GM23338 (cell line): Measurements from ENCODE around the gene PARP2. TPM values are rescaled to one million over a fixed set of nuclear protein-coding genes. Genes with fewer than 3 reads are reported as not detected.
"Not testable (repeated sequence)": the region's sequence is repeated elsewhere in the genome, so short reads cannot be mapped to it uniquely, and the experiment has no call there.

Experiments
- ATAC-seq: fragments of 200-7000 bp; cut with Tn5 transposase; 3 replicates; pipeline ENCODE4 v1.9.1; 2020
- DNase-seq: peaks from one replicate; pipeline ENCODE4 v3.0.0-alpha.2; 2015; ENCODE audit warnings: low spot score
- H2AFZ ChIP-seq: fragments of 200-600 bp; sonication (generic); 2 replicates; pipeline ENCODE4 v1.8.0; 2016; ENCODE audit warnings: antibody characterized with exemption, mild to moderate bottlenecking, moderate library complexity
- H3F3A ChIP-seq: fragments of 200-600 bp; sonication (generic); replicated peaks from 2 replicates; pipeline ENCODE4 v1.8.0; 2017; ENCODE audit warnings: antibody characterized with exemption, mixed run types, low read depth
- H3K27ac ChIP-seq: fragments of 200-600 bp; sonication (generic); 2 replicates; pipeline ENCODE4 v1.6.1; 2016; ENCODE audit warnings: low read depth
- H3K27me3 ChIP-seq: fragments of 200-600 bp; sonication (generic); 2 replicates; pipeline ENCODE4 v1.8.0; 2016; ENCODE audit warnings: mild to moderate bottlenecking, mixed run types, moderate library complexity; ENCODE audit not compliant: insufficient read depth
- H3K36me3 ChIP-seq: fragments of 200-600 bp; sonication (generic); 2 replicates; pipeline ENCODE4 v1.8.0; 2016; ENCODE audit warnings: mild to moderate bottlenecking; ENCODE audit not compliant: insufficient read depth
- H3K4me1 ChIP-seq: fragments of 200-600 bp; sonication (generic); 2 replicates; pipeline ENCODE4 v1.8.0; 2016; ENCODE audit warnings: mild to moderate bottlenecking, moderate library complexity; ENCODE audit not compliant: insufficient read depth
- H3K4me2 ChIP-seq: fragments of 200-600 bp; sonication (generic); 2 replicates; pipeline ENCODE4 v1.7.1; 2017; ENCODE audit warnings: mixed run types
- H3K4me3 ChIP-seq: fragments of 200-600 bp; sonication (generic); 2 replicates; pipeline ENCODE4 v1.6.1; 2016; ENCODE audit warnings: mixed run types
- H3K79me2 ChIP-seq: fragments of 200-600 bp; sonication (generic); replicated peaks from 2 replicates; pipeline ENCODE4 v1.8.0; 2017; ENCODE audit warnings: mild to moderate bottlenecking; ENCODE audit not compliant: insufficient read depth
- H3K9me2 ChIP-seq: fragments of 200-600 bp; sonication (generic); 2 replicates; pipeline ENCODE4 v1.8.0; 2017; ENCODE audit not compliant: insufficient read depth
- H4K20me1 ChIP-seq: fragments of 200-600 bp; sonication (generic); replicated peaks from 2 replicates; pipeline ENCODE4 v1.8.0; 2017; ENCODE audit warnings: mild to moderate bottlenecking; ENCODE audit not compliant: insufficient read depth
- H3K27ac Mint-ChIP-seq: 2 replicates; pipeline ENCODE4 v1.8.0; 2020; ENCODE audit warnings: inconsistent platforms, mild to moderate bottlenecking, moderate library complexity, mixed read lengths
- H3K27me3 Mint-ChIP-seq: 3 replicates; pipeline ENCODE4 v1.8.0; 2022; ENCODE audit warnings: low read depth, mild to moderate bottlenecking, moderate library complexity, mixed read lengths, inconsistent platforms; ENCODE audit not compliant: insufficient read depth, poor library complexity
- H3K36me3 Mint-ChIP-seq: 3 replicates; pipeline ENCODE4 v1.8.0; 2021; ENCODE audit warnings: low read depth, mild to moderate bottlenecking, inconsistent platforms, moderate library complexity, mixed read lengths
- H3K4me1 Mint-ChIP-seq: 3 replicates; pipeline ENCODE4 v1.8.0; 2020; ENCODE audit warnings: mild to moderate bottlenecking, inconsistent platforms, mixed read lengths
- H3K4me3 Mint-ChIP-seq: 3 replicates; pipeline ENCODE4 v1.8.0; 2021; ENCODE audit warnings: moderate library complexity, mild to moderate bottlenecking, inconsistent platforms, mixed read lengths
- H3K9me3 Mint-ChIP-seq: 3 replicates; pipeline ENCODE4 v1.8.0; 2020; ENCODE audit warnings: moderate library complexity, mild to moderate bottlenecking, inconsistent platforms, mixed read lengths
- EZH2phosphoT487 ChIP-seq: fragments of 200-600 bp; sonication (generic); IDR thresholded peaks from one replicate; pipeline ENCODE4 v1.8.1; 2018; ENCODE audit warnings: antibody characterized with exemption; ENCODE audit not compliant: unreplicated experiment
- NANOG ChIP-seq: IDR thresholded peaks from 2 replicates; pipeline ENCODE4 v1.6.1; 2016; ENCODE audit warnings: antibody characterized with exemption, borderline replicate concordance
- ZNF114 ChIP-seq: fragments of 250-450 bp; sonication (Bioruptor Pico); IDR thresholded peaks from 2 replicates; pipeline ENCODE4 v1.5.0; 2020; ENCODE audit warnings: mild to moderate bottlenecking, moderate library complexity
- ZNF331 ChIP-seq: fragments of 250-450 bp; sonication (Bioruptor Pico); IDR thresholded peaks from 2 replicates; pipeline ENCODE4 v1.5.0; 2020; ENCODE audit warnings: low read depth, mild to moderate bottlenecking, moderate library complexity
- ZNF462 ChIP-seq: fragments of 250-450 bp; sonication (Bioruptor Pico); IDR thresholded peaks from 2 replicates; pipeline ENCODE4 v1.5.0; 2020; ENCODE audit warnings: mild to moderate bottlenecking, moderate library complexity
- polyA plus RNA-seq: library from polyadenylated mRNA; unstranded; fragments of >200 nt; fragmentation: Nextera tagmentation; extraction: Ambion mirVana; gene quantifications from 2 replicates; pipeline ENCODE4 v1.2.1, GENCODE V29; 2016
- total RNA-seq: library from RNA; depleted of rRNA; stranded (reverse); fragments of >200 nt; shearing (Covaris generic); gene quantifications from 2 replicates; pipeline ENCODE4 v1.2.3, GENCODE V29; 2014

The PARP2 gene
- total and polyA plus RNA-seq, 2 experiments from 2014 or later, result 27.8 to 42.7 TPM

- no peak for TF ChIP-seq ZNF462 (CRISPR knock-in tag)
- TF ChIP-seq EZH2phosphoT487, result no peak
Observed at GRCh38 chr14:20333494-20333841, 10.0 kb upstream of the PARP2 start (continued).

DNA sequence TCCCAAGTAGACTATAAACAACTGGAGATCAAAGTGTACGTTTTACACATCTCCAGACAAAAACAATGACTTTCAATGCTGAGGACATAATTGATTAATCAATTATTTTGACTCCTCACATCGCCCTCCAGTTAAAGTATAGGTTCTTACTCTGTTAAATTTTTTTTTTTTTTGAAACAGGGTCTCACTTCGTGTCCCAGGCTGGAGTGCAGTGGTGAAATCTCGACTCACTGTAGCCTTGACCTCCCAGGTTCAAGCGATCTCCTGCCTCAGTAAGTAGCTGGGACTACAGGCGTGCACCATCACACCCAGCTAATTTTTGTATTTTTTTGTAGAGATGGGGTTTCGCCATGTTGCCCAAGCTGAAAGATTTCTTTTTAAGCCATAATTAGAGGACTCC is 9.4 kb upstream of the PARP2 start:
- Histone ChIP-seq H3K9me2 (no peaks in the 10 kb centered on the region), H3K79me2 (peaks cover 41% of the 10 kb centered on the region), H2AFZ (no peak overlapping the region), H3K4me3 (no peak overlapping the region), H3K4me2 (0 out of 2 replicates have a peak overlapping the region, but pooled peaks have one; percentile 66), H3K36me3 (peaks cover 6% of the 10 kb centered on the region; the same call in 1 of the 2 replicates), H3K27ac (no peak overlapping the region), H4K20me1 (peaks cover 18% of the 10 kb centered on the region), H3K27me3 (no peaks in the 10 kb centered on the region), H3K4me1 (peaks cover 16% of the 10 kb centered on the region), H3F3A (no peaks in the 10 kb centered on the region; the same call in 1 of the 2 replicates)
- no peak overlapping the region for H3K4me3 Mint-ChIP-seq
- ATAC-seq, result no peak
- H3K9me3 Mint-ChIP-seq, result no peaks in the 10 kb centered on the region
- no peak overlapping the region for H3K27ac Mint-ChIP-seq
- H3K27me3 Mint-ChIP-seq, result peaks cover 3% of the 10 kb centered on the region
- DNase-seq, result no peak
- TF ChIP-seq ZNF114 (CRISPR knock-in tag) (no peak), ZNF462 (CRISPR knock-in tag) (no peak), ZNF331 (no peak), NANOG (no peak)
- peaks cover 23% of the 10 kb centered on the region for H3K4me1 Mint-ChIP-seq
- H3K36me3 Mint-ChIP-seq, result peaks cover 34% of the 10 kb centered on the region

DNA sequence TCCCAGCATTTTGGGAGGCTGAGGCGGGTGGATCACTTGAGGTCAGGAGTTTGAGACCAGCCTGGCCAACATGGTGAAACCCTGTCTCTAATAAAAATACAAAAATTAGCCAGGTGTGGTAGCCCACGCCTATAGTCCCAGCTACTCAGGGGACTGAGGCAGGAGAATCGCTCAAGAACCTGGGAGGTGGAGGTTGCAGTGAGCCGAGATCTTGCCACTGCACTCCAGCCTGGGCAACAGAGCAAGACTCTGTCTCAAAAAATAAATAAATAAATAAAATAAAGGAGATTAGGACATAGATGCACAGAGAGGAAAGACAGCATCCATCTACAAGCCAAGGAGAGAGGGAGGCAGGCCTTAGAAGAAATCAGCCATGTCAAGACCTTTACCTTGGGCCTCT is 2.4 kb upstream of the PARP2 start:
- Histone ChIP-seq H3K79me2 (peaks cover 14% of the 10 kb centered on the region), H3K36me3 (peaks cover 11% of the 10 kb centered on the region; the same call in 1 of the 2 replicates)
- not testable (repeated sequence) for DNase-seq, H3K4me2 ChIP-seq, H3K27me3 Mint-ChIP-seq, H3F3A ChIP-seq, H3K27ac Mint-ChIP-seq, H3K9me3 Mint-ChIP-seq, H2AFZ ChIP-seq, H3K27me3 ChIP-seq, H3K9me2 ChIP-seq, H3K4me3 ChIP-seq, H3K27ac ChIP-seq, H3K4me1 Mint-ChIP-seq, H4K20me1 ChIP-seq, H3K4me1 ChIP-seq, ATAC-seq
- H3K36me3 Mint-ChIP-seq, result peaks cover 15% of the 10 kb centered on the region
- H3K4me3 Mint-ChIP-seq, result 0 out of 3 replicates have a peak overlapping the region, but pooled peaks have one; percentile 29
